ENCODE results near the gene DPYSL4. TPM values are rescaled to one million over a fixed set of nuclear protein-coding genes. Genes with fewer than 3 reads are reported as not detected.
"Not testable (repeated sequence)": the region's sequence is repeated elsewhere in the genome, so short reads cannot be mapped to it uniquely, and the experiment has no call there.

The DPYSL4 gene
- total RNA-seq, 6 experiments from 2014 or later, result 0.24 to 0.31 (median 0.25) TPM; not detected in 3

DNA sequence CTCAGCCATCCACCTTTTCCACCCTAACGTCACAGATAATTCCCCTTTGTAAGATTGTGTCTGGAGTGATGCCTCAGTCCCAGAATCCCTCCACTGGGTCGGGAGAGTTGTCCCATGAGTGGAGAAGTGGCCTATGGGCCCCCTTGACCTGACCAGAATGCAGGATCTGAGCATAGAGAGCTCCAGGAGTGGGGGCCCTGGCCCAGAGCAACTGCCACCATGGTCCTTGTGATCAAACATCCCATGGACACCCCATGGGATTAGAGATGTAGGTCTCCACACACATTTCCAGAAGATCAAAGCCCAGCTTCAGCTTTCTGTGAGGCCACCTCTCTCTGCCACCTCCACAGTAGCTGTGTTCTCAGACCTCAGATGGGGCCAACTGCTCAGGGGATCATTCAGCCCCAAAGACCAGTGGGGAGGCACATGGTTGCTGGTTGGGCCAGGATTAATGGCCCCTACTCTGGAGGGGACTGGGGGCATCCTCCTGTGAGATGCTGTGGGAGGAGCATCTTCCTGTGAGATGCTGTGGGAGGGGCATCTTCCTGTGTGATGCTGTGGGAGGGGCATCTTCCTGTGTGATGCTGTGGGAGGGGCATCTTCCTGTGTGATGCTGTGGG lies 28.5 kb upstream of the DPYSL4 start:
- no peak for TF ChIP-seq POLR2A (IDR thresholded peaks at IDR 0.05)
- TF ChIP-seq, protein P1, sequence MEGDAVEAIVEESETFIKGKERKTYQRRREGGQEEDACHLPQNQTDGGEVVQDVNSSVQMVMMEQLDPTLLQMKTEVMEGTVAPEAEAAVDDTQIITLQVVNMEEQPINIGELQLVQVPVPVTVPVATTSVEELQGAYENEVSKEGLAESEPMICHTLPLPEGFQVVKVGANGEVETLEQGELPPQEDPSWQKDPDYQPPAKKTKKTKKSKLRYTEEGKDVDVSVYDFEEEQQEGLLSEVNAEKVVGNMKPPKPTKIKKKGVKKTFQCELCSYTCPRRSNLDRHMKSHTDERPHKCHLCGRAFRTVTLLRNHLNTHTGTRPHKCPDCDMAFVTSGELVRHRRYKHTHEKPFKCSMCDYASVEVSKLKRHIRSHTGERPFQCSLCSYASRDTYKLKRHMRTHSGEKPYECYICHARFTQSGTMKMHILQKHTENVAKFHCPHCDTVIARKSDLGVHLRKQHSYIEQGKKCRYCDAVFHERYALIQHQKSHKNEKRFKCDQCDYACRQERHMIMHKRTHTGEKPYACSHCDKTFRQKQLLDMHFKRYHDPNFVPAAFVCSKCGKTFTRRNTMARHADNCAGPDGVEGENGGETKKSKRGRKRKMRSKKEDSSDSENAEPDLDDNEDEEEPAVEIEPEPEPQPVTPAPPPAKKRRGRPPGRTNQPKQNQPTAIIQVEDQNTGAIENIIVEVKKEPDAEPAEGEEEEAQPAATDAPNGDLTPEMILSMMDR (IDR thresholded peaks at IDR 0.05), result no peak
- Histone ChIP-seq H3K9me3 (no peaks in the 10 kb centered on the region), H3K36me3 (no peaks in the 10 kb centered on the region), H3K4me3 (no peak overlapping the region), H3K4me1 (no peaks in the 10 kb centered on the region), H3K27me3 (no peaks in the 10 kb centered on the region), H3K27ac (no peak overlapping the region)
- ATAC-seq, result no peak
- intact Hi-C loops (cut with DNase I), result no loop called here
- 55% methylated on average over 2 of the region's 2 CpGs for WGBS (ENCODE audit: insufficient coverage, low coverage, low lambda C conversion rate, missing lambda C conversion rate)
- peak in 1 of 3 donors; percentile 12 for DNase-seq

DNA sequence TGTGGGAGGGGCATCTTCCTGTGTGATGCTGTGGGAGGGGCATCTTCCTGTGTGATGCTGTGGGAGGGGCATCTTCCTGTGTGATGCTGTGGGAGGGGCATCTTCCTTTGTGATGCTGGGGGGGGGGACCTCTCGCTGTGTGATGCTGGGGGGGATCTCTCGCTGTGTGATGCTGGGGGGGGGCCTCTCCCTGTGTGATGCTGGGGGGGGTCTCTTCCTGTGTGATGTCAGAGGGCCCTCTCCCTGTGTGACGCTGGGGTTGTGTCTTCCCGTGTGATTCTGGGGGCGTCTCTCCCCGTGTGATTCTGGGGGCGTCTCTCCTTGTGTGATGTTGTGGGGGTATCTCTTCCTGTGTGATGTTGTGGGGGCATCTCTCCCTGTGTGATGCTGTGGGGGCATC lies 27.9 kb upstream of the DPYSL4 start:
- Histone ChIP-seq H3K27me3 (no peaks in the 10 kb centered on the region), H3K27ac (no peak overlapping the region), H3K36me3 (no peaks in the 10 kb centered on the region), H3K4me3 (no peak overlapping the region), H3K4me1 (no peaks in the 10 kb centered on the region), H3K9me3 (no peaks in the 10 kb centered on the region)
- intact Hi-C loops (cut with DNase I), result no loop called here
- no peak for TF ChIP-seq POLR2A (IDR thresholded peaks at IDR 0.05)
- TF ChIP-seq, protein P1 (IDR thresholded peaks at IDR 0.05), result no peak
- ATAC-seq (no peak), DNase-seq (no peak)
- no CpG with 5 or more reads among the region's 7 CpGs for WGBS (ENCODE audit: insufficient coverage, low coverage, low lambda C conversion rate, missing lambda C conversion rate)

DNA sequence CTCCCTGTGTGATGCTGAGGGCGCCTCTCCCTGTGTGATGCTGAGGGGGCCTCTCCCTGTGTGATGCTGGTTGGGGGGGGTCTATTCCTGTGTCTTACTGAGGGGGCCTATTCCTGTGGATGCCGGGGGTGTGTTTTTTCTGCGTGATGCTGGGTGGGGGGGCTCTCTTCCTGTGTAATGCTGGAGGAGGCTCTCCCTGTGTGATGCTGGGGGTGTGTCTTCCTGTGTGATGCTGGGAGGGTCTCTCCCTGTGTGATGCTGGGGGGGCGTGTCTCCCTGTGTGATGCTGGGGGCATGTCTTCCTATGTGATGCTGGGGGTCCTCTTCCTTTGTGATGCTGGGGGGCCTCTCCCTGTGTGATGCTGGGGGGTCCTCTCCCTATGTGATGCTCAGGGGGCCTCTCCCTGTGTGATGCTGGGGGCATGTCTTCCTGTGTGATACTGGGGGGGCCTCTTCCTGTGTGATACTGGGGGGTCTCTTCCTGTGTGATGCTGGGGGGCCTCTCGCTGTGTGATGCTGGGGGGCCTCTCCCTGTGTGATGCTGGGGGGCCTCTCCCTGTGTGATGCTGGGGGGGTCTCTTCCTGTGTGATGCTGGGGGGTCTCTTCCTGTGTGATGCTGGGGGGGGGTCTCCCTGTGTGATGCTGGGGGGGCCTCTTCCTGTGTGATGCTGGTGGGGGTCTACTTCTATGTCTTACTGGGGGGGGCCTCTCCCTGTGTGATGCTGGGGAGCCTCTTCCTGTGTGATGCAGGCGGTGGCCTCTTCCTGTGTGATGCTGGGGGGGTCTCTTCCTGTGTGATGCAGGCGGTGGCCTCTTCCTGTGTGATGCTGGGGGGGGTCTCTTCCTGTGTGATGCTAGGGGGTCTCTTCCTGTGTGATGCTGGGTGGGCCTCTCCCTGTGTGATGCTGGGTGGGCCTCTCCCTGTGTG lies 27.2 kb upstream of the DPYSL4 start:
- ATAC-seq; intact Hi-C loops (cut with DNase I): not testable (repeated sequence)

DNA sequence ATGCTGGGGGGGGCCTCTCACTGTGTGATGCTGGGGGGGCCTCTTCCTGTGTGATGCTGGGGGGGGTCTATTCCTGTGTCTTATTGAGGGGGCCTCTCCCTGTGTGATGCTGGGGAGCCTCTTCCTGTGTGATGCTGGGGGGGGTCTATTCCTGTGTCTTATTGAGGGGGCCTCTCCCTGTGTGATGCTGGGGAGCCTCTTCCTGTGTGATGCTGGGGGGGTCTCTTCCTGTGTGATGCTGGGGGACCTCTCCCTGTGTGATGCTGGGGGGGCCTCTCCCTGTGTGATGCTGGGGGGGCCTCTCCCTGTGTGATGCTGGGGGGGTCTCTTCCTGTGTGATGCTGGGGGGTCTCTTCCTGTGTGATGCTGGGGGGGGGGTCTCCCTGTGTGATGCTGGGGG lies 26.5 kb upstream of the DPYSL4 start:
- H3K27me3 ChIP-seq; H3K27ac ChIP-seq; H3K36me3 ChIP-seq; DNase-seq; H3K4me1 ChIP-seq; H3K4me3 ChIP-seq; H3K9me3 ChIP-seq; ATAC-seq; intact Hi-C loops (cut with DNase I): not testable (repeated sequence)

More for the DNA sequence above, 27.2 kb upstream of the DPYSL4 start:
- H3K4me1 ChIP-seq, H3K4me3 ChIP-seq, H3K9me3 ChIP-seq, H3K27me3 ChIP-seq, H3K36me3 ChIP-seq, H3K27ac ChIP-seq, DNase-seq: not testable (repeated sequence)
- no CpG with 5 or more reads among the region's 7 CpGs for WGBS (ENCODE audit: insufficient coverage, low coverage, low lambda C conversion rate, missing lambda C conversion rate)

DNA sequence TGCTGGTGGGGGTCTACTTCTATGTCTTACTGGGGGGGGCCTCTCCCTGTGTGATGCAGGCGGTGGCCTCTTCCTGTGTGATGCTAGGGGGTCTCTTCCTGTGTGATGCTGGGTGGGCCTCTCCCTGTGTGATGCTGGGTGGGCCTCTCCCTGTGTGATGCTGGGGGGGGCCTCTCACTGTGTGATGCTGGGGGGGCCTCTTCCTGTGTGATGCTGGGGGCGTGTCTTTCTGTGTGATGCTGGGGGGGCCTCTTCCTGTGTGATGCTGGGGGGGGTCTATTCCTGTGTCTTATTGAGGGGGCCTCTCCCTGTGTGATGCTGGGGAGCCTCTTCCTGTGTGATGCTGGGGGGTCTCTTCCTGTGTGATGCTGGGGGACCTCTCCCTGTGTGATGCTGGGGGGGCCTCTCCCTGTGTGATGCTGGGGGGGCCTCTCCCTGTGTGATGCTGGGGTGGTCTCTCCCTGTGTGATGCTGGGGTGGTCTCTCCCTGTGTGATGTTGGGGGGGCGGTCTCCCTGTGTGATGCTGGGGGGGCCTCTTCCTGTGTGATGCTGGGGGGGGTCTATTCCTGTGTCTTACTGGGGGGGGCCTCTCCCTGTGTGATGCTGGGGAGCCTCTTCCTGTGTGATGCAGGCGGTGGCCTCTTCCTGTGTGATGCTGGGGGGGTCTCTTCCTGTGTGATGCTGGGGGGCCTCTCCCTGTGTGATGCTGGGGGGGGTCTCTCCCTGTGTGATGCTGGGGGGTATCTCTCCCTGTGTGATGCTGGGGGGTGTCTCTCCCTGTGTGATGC lies 25.7 kb upstream of the DPYSL4 start:
- H3K36me3 ChIP-seq; H3K4me1 ChIP-seq; DNase-seq; intact Hi-C loops (cut with DNase I); H3K4me3 ChIP-seq; H3K27me3 ChIP-seq; H3K27ac ChIP-seq; ATAC-seq; H3K9me3 ChIP-seq: not testable (repeated sequence)
- no CpG with 5 or more reads among the region's 4 CpGs for WGBS (ENCODE audit: insufficient coverage, low coverage, low lambda C conversion rate, missing lambda C conversion rate)

Data from right lobe of liver (tissue), 6 donors.